Activated naive CD4-positive, alpha-beta T cell treated with anti-CD3 and anti-CD28 coated beads, Interleukin-2, amount 10 ng/mL, durations not matched to agents 5 hours and 36 hours (primary cell): ENCODE results near the gene PYDC2. TPM values are rescaled to one million over a fixed set of nuclear protein-coding genes. Genes with fewer than 3 reads are reported as not detected.

Experiments
- total RNA-seq, 2 experiments: library from RNA; stranded (reverse); gene quantifications; one replicate each; pipeline ENCODE4 v1.2.3, GENCODE V29; 2021

The PYDC2 gene
- not detected for total RNA-seq

DNA sequence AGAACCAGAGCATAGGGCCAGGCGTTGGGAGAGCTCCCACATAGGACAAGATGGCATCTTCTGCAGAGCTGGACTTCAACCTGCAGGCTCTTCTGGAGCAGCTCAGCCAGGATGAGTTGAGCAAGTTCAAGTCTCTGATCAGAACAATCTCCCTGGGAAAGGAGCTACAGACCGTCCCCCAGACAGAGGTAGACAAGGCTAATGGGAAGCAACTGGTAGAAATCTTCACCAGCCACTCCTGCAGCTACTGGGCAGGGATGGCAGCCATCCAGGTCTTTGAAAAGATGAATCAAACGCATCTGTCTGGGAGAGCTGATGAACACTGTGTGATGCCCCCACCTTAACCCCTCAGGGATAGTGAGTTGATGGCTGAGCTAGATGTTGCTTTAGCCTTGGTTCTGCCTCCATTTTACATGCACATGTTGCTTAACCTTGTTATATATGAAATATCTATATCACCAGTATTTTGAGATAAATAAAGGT is at the start of gene PYDC2:
Gene PYDC2, plus strand, starts transcription at position 51 of the 483 bp plus-strand sequence. Its CDS starts 0 bp downstream, at position 51.

Other genes starting within 250 kb of the PYDC2 start
- 1 to 10 TPM; 3.9 to 4.7 TPM for gene CCDC50, start 131.8 kb upstream of the PYDC2 start, total RNA-seq
- gene UTS2B, start 130.6 kb upstream of the PYDC2 start, total RNA-seq, result not detected